Keratinocyte (primary cell): ENCODE data around the gene MTCH1. TPM values are rescaled to one million over a fixed set of nuclear protein-coding genes. Genes with fewer than 3 reads are reported as not detected.

ENCODE experiments used
- DNase-seq: peaks from one replicate; pipeline ENCODE4 v3.0.0-alpha.2; 2011; ENCODE audit warnings: low read depth, missing footprints, low spot score
- FAIRE-seq: peaks from 2 replicates; lab custom pipeline; 2011; peaks lifted over from hg19 to GRCh38; lab: Jason Lieb, UNC
- H2AFZ ChIP-seq: 2 replicates; pipeline ENCODE4 v1.6.0; 2012; ENCODE audit warnings: low read length, control low read depth, inconsistent platforms; ENCODE audit not compliant: control insufficient read depth
- H3K27ac ChIP-seq: 2 replicates; pipeline ENCODE4 v1.5.1; 2011; ENCODE audit warnings: low read length; ENCODE audit not compliant: control insufficient read depth, insufficient read depth
- H3K27me3 ChIP-seq: 3 replicates; pipeline ENCODE4 v1.6.0; 2011; ENCODE audit warnings: low read length; ENCODE audit not compliant: control insufficient read depth, insufficient read depth; ENCODE audit errors: extremely low read depth
- H3K36me3 ChIP-seq, 2 experiments: 2 replicates in 1 of 2; 3 replicates in 1 of 2; pipeline ENCODE4 v1.5.1; 2011; ENCODE audit warnings: low read length in 2 of 2, mild to moderate bottlenecking in 1 of 2; ENCODE audit not compliant: control insufficient read depth in 2 of 2, insufficient read depth in 2 of 2; ENCODE audit errors: extremely low read depth in 1 of 2
- H3K4me1 ChIP-seq: 3 replicates; pipeline ENCODE4 v1.5.1; 2011; ENCODE audit warnings: low read length; ENCODE audit not compliant: control insufficient read depth, insufficient read depth; ENCODE audit errors: extremely low read depth
- H3K4me2 ChIP-seq: 3 replicates; pipeline ENCODE4 v1.6.0; 2011; ENCODE audit warnings: low read depth, low read length; ENCODE audit not compliant: control insufficient read depth, insufficient read depth; ENCODE audit errors: extremely low read depth
- H3K4me3 ChIP-seq, 3 experiments: fragments of 200-600 bp in 1 of 3; sonication (generic) in 1 of 3; 2 replicates in 2 of 3; 3 replicates in 1 of 3; pipeline ENCODE4 v1.5.1; 2011 to 2016; ENCODE audit warnings: low read length in 3 of 3, mild to moderate bottlenecking in 3 of 3, control low read depth in 2 of 3, inconsistent platforms in 1 of 3, low read depth in 1 of 3, mixed read lengths in 1 of 3, mixed run types in 1 of 3, moderate library complexity in 1 of 3; ENCODE audit not compliant: control insufficient read depth in 2 of 3, insufficient read depth in 2 of 3; ENCODE audit errors: extremely low read depth in 1 of 3
- H3K79me2 ChIP-seq: 2 replicates; pipeline ENCODE4 v1.6.0; 2012; ENCODE audit warnings: low read length; ENCODE audit not compliant: control insufficient read depth, insufficient read depth
- H3K9ac ChIP-seq: 3 replicates; pipeline ENCODE4 v1.6.0; 2011; ENCODE audit warnings: low read length; ENCODE audit not compliant: control insufficient read depth, insufficient read depth; ENCODE audit errors: extremely low read depth
- H3K9me1 ChIP-seq: 3 replicates; pipeline ENCODE4 v1.6.0; 2011; ENCODE audit warnings: low read length; ENCODE audit not compliant: control insufficient read depth, insufficient read depth; ENCODE audit errors: extremely low read depth
- H3K9me3 ChIP-seq: 2 replicates; pipeline ENCODE4 v1.5.1; 2012; ENCODE audit warnings: low read depth, low read length; ENCODE audit not compliant: control insufficient read depth
- H4K20me1 ChIP-seq: 3 replicates; pipeline ENCODE4 v1.6.0; 2011; ENCODE audit warnings: low read length; ENCODE audit not compliant: control insufficient read depth, insufficient read depth; ENCODE audit errors: extremely low read depth
- EZH2 ChIP-seq: IDR thresholded peaks from one replicate; pipeline ENCODE4 v1.6.1; 2012; ENCODE audit warnings: inconsistent platforms, mild to moderate bottlenecking, low read length, moderate library complexity
- dilution Hi-C: fragments of 300-500 bp; cut with MboI; formaldehyde crosslinking; loops from one replicate; pipeline ENCODE4 v1.7.0; 2020; ENCODE audit warnings: low sequenced_read_pairs; ENCODE audit not compliant: extremely low pct_ligation_motif_present
- polyA plus RNA-seq, 5 experiments: library from polyadenylated mRNA; depleted of rRNA in 3 of 5; stranded (reverse) in 3 of 5; stranded (forward) in 1 of 5; unstranded in 1 of 5; fragments of >200 nt; gene quantifications; 1 replicate in 1 of 5; 2 replicates in 3 of 5; 3 replicates in 1 of 5; pipeline versions ENCODE4 v1.2.1 to v1.2.3, GENCODE V29; 2011 to 2012; ENCODE audit warnings: missing spikeins in 2 of 5, low read depth in 1 of 5, low replicate concordance in 1 of 5
- TF ChIP-seq, protein P1 (sequence below), 3 experiments: IDR thresholded peaks in 1 of 3; conservative IDR thresholded peaks in 1 of 3; optimal IDR thresholded peaks in 1 of 3; 2 replicates in 2 of 3; 3 replicates in 1 of 3; pipeline versions ENCODE3 to v1.5.1; 2011; ENCODE audit warnings: low read length in 3 of 3, mild to moderate bottlenecking in 3 of 3, moderate library complexity in 2 of 3, control low read depth in 1 of 3, inconsistent platforms in 1 of 3; ENCODE audit not compliant: insufficient read depth in 2 of 3; ENCODE audit errors: extremely low read depth in 1 of 3

MTCH1 gene
- polyA plus RNA-seq, 1 donor (not counting 4 experiments of a cell fraction or from before 2014, with no cell fraction given): 88.8 TPM

DNA sequence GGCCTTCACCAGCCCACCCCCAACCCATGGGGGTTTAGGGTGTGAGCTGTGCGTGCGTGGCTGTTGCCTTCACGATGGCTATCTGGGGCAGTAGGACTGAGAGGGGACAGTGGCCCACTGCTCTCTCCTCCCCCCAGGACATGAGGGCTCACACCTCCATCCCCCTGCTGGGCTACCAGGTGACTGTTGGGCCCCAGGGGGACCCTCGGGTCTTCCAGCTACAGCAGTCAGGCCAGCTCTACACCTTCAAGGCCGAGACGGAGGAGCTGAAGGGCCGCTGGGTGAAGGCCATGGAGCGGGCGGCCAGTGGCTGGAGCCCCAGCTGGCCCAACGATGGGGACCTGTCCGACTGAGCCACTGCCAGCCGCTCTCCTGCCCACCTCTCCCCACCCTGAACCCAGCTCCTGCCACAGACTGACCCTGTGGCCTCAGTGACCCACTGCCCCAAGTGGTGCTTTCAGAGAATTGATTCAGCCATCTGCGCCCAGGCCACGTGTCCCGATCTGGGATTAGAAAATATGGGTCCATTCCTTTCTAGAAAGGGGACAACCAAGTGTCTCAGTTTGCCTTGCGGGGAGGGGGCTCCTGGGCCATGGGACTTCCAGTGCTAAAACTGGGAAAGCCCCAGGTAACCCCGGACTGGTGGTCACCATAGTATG is 41.9 kb upstream of the MTCH1 start:
- no peak overlapping the region for H3K4me2 ChIP-seq
- FAIRE-seq (no peak), DNase-seq (no peak)
- no peak overlapping the region for H3K9ac ChIP-seq
- TF ChIP-seq, protein P1, sequence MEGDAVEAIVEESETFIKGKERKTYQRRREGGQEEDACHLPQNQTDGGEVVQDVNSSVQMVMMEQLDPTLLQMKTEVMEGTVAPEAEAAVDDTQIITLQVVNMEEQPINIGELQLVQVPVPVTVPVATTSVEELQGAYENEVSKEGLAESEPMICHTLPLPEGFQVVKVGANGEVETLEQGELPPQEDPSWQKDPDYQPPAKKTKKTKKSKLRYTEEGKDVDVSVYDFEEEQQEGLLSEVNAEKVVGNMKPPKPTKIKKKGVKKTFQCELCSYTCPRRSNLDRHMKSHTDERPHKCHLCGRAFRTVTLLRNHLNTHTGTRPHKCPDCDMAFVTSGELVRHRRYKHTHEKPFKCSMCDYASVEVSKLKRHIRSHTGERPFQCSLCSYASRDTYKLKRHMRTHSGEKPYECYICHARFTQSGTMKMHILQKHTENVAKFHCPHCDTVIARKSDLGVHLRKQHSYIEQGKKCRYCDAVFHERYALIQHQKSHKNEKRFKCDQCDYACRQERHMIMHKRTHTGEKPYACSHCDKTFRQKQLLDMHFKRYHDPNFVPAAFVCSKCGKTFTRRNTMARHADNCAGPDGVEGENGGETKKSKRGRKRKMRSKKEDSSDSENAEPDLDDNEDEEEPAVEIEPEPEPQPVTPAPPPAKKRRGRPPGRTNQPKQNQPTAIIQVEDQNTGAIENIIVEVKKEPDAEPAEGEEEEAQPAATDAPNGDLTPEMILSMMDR (optimal IDR thresholded peaks at IDR 0.05 in 1 of 3, IDR thresholded peaks at IDR 0.05 in 1 of 3, conservative IDR thresholded peaks at IDR 0.05 in 1 of 3; ENCODE audit: extremely low read depth in 1 of 3, insufficient read depth in 2 of 3, low read length in 3 of 3): no peak
- TF ChIP-seq EZH2: no peak
- no peaks in the 10 kb centered on the region for H3K27me3 ChIP-seq
- no peak overlapping the region for H3K4me3 ChIP-seq
- no peaks in the 10 kb centered on the region for H3K9me1 ChIP-seq
- H3K79me2 ChIP-seq: no peaks in the 10 kb centered on the region
- dilution Hi-C loops: no loop called here
- no peaks in the 10 kb centered on the region for H4K20me1 ChIP-seq
- H3K9me3 ChIP-seq: peaks cover 2% of the 10 kb centered on the region
- no peak overlapping the region for H2AFZ ChIP-seq
- no peaks in the 10 kb centered on the region for H3K36me3 ChIP-seq
- no peak overlapping the region for H3K27ac ChIP-seq
- H3K4me1 ChIP-seq: peaks cover 26% of the 10 kb centered on the region

DNA sequence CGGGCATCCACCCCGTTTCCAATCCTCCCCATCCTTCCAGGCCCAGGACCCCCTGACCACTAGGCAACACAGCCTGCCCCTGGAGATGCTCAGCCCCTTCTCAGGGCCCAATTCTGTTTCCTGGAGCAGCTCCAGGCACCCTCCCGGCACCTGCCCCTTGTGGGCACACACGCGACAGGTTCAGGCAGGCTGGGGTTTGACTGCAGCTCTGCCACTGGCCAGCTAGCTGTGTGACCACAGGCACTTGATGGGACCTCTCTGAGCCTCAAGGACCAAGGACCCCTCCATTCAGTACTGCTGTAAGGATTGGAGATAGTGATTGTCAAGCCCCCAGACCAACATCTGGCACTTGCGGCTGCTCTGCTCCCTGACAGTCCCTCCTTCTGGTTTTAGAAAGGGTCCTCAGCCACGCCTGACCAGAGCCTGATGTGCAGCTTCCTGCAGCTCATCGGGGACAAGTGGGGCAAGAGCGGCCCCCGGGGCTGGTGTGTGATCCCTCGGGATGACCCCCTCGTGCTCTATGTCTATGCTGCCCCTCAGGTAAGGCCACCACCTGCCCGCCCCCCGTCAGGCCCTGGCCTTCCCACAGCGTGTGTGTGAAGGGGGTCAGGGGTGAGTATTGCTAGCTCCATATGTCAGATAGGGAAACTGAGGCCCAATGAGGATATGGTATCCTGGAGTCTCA is 41.2 kb upstream of the MTCH1 start:
- Histone ChIP-seq H3K36me3 (no peaks in the 10 kb centered on the region), H3K4me2 (no peak overlapping the region), H4K20me1 (no peaks in the 10 kb centered on the region), H3K9me1 (no peaks in the 10 kb centered on the region), H3K27me3 (no peaks in the 10 kb centered on the region), H3K9me3 (peaks cover 2% of the 10 kb centered on the region), H3K27ac (no peak overlapping the region), H3K4me1 (peaks cover 26% of the 10 kb centered on the region), H3K79me2 (no peaks in the 10 kb centered on the region), H3K4me3 (no peak overlapping the region), H2AFZ (no peak overlapping the region), H3K9ac (no peak overlapping the region)
- TF ChIP-seq, protein P1 (optimal IDR thresholded peaks at IDR 0.05 in 1 of 3, IDR thresholded peaks at IDR 0.05 in 1 of 3, conservative IDR thresholded peaks at IDR 0.05 in 1 of 3; ENCODE audit: extremely low read depth in 1 of 3, insufficient read depth in 2 of 3, low read length in 3 of 3): no peak
- no peak for TF ChIP-seq EZH2
- FAIRE-seq: no peak
- dilution Hi-C loops: no loop called here
- no peak for DNase-seq
